Astrocyte (in vitro differentiated cells and primary cell): Measurements from ENCODE around the gene AK9.

Experiments
- CTCF ChIP-seq: IDR thresholded peaks from 2 replicates; pipeline ENCODE4 v1.5.1; 2011; ENCODE audit warnings: low read depth, mild to moderate bottlenecking, inconsistent platforms, low read length, moderate library complexity; ENCODE audit not compliant: insufficient read depth
- EZH2 ChIP-seq: IDR thresholded peaks from 2 replicates; pipeline ENCODE4 v1.6.1; 2012; ENCODE audit warnings: mild to moderate bottlenecking, low read length, inconsistent platforms; ENCODE audit not compliant: insufficient read depth

- TF ChIP-seq CTCF (no peak), EZH2 (no peak)
Measured at GRCh38 chr6:109676724-109677123, 14.3 kb downstream of the AK9 start.
